ENCODE results near the gene EMILIN2. TPM values are rescaled to one million over a fixed set of nuclear protein-coding genes. Genes with fewer than 3 reads are reported as not detected.
"Not testable (repeated sequence)": the region's sequence is repeated elsewhere in the genome, so short reads cannot be mapped to it uniquely, and the experiment has no call there.

EMILIN2 gene
- total and polyA plus RNA-seq, 8 donors = 0.43 to 11.0 (median 3.4) TPM

DNA sequence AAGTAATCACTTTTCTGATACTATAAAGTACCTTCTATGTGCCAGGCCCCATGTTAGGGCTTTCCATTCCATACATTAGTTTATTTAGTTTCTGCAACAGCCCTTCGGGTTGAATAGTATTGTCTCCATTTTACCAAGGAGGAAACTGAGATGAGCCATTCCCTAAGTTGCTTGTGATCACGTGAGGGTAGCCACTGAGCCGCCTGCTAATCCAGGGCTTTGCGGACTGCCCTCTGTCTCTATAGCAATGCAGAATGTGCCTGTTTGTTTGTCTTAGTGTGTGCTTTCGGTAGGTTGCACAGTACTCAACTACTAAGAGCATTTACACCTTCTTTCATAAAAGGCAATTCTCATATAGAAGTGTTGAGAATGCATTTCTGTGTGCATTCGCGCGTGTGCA lies 5.0 kb downstream of the EMILIN2 start:
- ATAC-seq (no peak), DNase-seq (no peak), FAIRE-seq (no peak)
- Histone ChIP-seq H3K4me1 (peaks cover 3 to 10% (median 7%) of the 10 kb centered on the region in 3 donors), H3K27me3 (peaks cover 0 to 22% (median 0%) of the 10 kb centered on the region in 4 donors), H3K9me3 (no peaks in the 10 kb centered on the region), H3K27ac (no peak overlapping the region), H3K36me3 (no peaks in the 10 kb centered on the region), H3K4me3 (no peak overlapping the region)
- intact Hi-C loops (cut with DNase I) = no loop called here
- WGBS, 2 donors = 91 to 93% methylated on average over 8 of the region's 8 CpGs
- TF ChIP-seq, protein P1, sequence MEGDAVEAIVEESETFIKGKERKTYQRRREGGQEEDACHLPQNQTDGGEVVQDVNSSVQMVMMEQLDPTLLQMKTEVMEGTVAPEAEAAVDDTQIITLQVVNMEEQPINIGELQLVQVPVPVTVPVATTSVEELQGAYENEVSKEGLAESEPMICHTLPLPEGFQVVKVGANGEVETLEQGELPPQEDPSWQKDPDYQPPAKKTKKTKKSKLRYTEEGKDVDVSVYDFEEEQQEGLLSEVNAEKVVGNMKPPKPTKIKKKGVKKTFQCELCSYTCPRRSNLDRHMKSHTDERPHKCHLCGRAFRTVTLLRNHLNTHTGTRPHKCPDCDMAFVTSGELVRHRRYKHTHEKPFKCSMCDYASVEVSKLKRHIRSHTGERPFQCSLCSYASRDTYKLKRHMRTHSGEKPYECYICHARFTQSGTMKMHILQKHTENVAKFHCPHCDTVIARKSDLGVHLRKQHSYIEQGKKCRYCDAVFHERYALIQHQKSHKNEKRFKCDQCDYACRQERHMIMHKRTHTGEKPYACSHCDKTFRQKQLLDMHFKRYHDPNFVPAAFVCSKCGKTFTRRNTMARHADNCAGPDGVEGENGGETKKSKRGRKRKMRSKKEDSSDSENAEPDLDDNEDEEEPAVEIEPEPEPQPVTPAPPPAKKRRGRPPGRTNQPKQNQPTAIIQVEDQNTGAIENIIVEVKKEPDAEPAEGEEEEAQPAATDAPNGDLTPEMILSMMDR (IDR thresholded peaks at IDR 0.05) = no peak

- 89% methylated on average over 12 of the region's 12 CpGs for WGBS, 2 donors
- FAIRE-seq; intact Hi-C loops (cut with DNase I); H3K36me3 ChIP-seq; DNase-seq; ATAC-seq; H3K4me3 ChIP-seq; H3K9me3 ChIP-seq; H3K4me1 ChIP-seq; H3K27ac ChIP-seq: not testable (repeated sequence)
- H3K27me3 ChIP-seq = peaks cover 0 to 19% (median 0%) of the 10 kb centered on the region in 4 donors
These were observed 5.7 kb downstream of the EMILIN2 start for GRCh38 chr18:2852460-2852859.

GRCh38 chr18:2853173-2853925 lies 6.5 kb downstream of the EMILIN2 start:
- no peak overlapping the region for H3K27ac ChIP-seq
- intact Hi-C loops (cut with DNase I) = no loop called here

GRCh38 chr18:2853926-2854664 lies 7.3 kb downstream of the EMILIN2 start:
- TF ChIP-seq, protein P1 (IDR thresholded peaks at IDR 0.05) = no peak
- Histone ChIP-seq H3K4me1 (peaks cover 0 to 3% (median 0%) of the 10 kb centered on the region in 3 donors), H3K9me3 (no peaks in the 10 kb centered on the region), H3K27me3 (peaks cover 0 to 3% (median 0%) of the 10 kb centered on the region in 4 donors), H3K4me3 (no peak overlapping the region), H3K27ac (peak overlapping the region in 1 of 4 donors; percentile 30), H3K36me3 (no peaks in the 10 kb centered on the region)
- peak in 2 of 6 donors; percentile 43 to 49 for DNase-seq
- WGBS, 2 donors = 48 to 52% methylated on average over 7 of the region's 7 CpGs
- FAIRE-seq = no peak
- peak; percentile 34 to 84 (median 74) for ATAC-seq
- intact Hi-C loops (cut with DNase I) = no loop called here

More at GRCh38 chr18:2853173-2853925, 6.5 kb downstream of the EMILIN2 start:
- Histone ChIP-seq H3K9me3 (no peaks in the 10 kb centered on the region), H3K36me3 (no peaks in the 10 kb centered on the region), H3K4me1 (peaks cover 0 to 3% (median 0%) of the 10 kb centered on the region in 3 donors), H3K4me3 (no peak overlapping the region), H3K27me3 (peaks cover 0 to 10% (median 0%) of the 10 kb centered on the region in 4 donors)
- TF ChIP-seq, protein P1 (IDR thresholded peaks at IDR 0.05) = no peak
- ATAC-seq (no peak), FAIRE-seq (no peak), DNase-seq (no peak)
- WGBS, 2 donors = 88 to 96% methylated on average over 18 of the region's 18 CpGs

DNA sequence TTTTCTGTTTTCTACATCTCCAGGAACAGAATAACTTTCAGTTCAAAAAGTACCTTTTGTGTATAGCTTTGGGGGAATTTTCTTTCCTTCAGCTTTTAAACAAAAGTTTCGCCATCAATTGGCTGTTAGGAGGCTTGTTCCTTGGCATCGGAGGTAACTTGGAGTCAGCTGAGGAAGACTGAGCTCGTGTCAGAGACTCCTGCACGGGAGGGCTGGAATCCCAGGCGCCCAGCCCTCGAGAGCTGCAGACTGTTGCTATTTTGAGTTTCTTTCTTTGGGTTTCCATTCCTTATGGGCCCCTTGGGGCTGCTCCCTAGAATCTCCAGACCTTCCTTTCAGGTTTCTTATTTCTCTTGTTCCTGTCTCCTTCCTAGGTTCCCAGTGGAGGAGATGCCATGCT lies 8.1 kb downstream of the EMILIN2 start:
- Histone ChIP-seq H3K4me3 (no peak overlapping the region), H3K9me3 (no peaks in the 10 kb centered on the region), H3K27ac (no peak overlapping the region), H3K36me3 (no peaks in the 10 kb centered on the region), H3K27me3 (no peaks in the 10 kb centered on the region), H3K4me1 (peaks cover 0 to 3% (median 0%) of the 10 kb centered on the region in 3 donors)
- ATAC-seq (no peak), FAIRE-seq (no peak), DNase-seq (no peak)
- TF ChIP-seq, protein P1 (IDR thresholded peaks at IDR 0.05) = no peak
- WGBS, 2 donors = 90 to 91% methylated on average over 6 of the region's 6 CpGs
- intact Hi-C loops (cut with DNase I) = no loop called here

All from pancreas (tissue), 10 donors.